GM19452 (cell line): ENCODE measurements around the gene UNK.
A peak's percentile ranks its signal among the peaks of the same experiment; 100 is the strongest.
"Not testable (repeated sequence)": the region's sequence is repeated elsewhere in the genome, so short reads cannot be mapped to it uniquely, and the experiment has no call there.

Experiments used
- ATAC-seq: cut with Tn5 transposase; IDR thresholded peaks from one replicate; pipeline ENCODE4 v1.9.1; 2021; ENCODE audit not compliant: unreplicated experiment

Gene UNK

GRCh38 chr17:75753514-75754377, 30.9 kb upstream of the UNK start:
- ATAC-seq: peak; percentile 65

- ATAC-seq: no peak
Measured at GRCh38 chr17:75754378-75755204, 30.0 kb upstream of the UNK start.

GRCh38 chr17:75755205-75755901, 29.3 kb upstream of the UNK start:
- no peak for ATAC-seq

GRCh38 chr17:75755990-75756389, 28.6 kb upstream of the UNK start:
- no peak for ATAC-seq

GRCh38 chr17:75756451-75757085, 28.0 kb upstream of the UNK start:
- no peak for ATAC-seq

- ATAC-seq: no peak
Measured at GRCh38 chr17:75757086-75757681, 27.4 kb upstream of the UNK start.

- ATAC-seq: no peak
Measured at GRCh38 chr17:75758131-75758905, 26.3 kb upstream of the UNK start.

- ATAC-seq: no peak
Measured at GRCh38 chr17:75759457-75759856, 25.1 kb upstream of the UNK start.

GRCh38 chr17:75759978-75760640, 24.5 kb upstream of the UNK start:
- not testable (repeated sequence) for ATAC-seq

GRCh38 chr17:75762513-75763268, 21.9 kb upstream of the UNK start:
- no peak for ATAC-seq

- ATAC-seq: no peak
Measured at GRCh38 chr17:75763269-75763607, 21.4 kb upstream of the UNK start.

GRCh38 chr17:75763613-75764416, 20.8 kb upstream of the UNK start:
- ATAC-seq: no peak

GRCh38 chr17:75764417-75764710, 20.2 kb upstream of the UNK start:
- no peak for ATAC-seq

GRCh38 chr17:75764711-75765421, 19.7 kb upstream of the UNK start, which contains the start of gene GALK1:
TSS of gene GALK1 (minus strand) at chr17:75765192. CDS start at chr17:75765136, 56 bp downstream.
- peak; percentile 76 for ATAC-seq

- no peak for ATAC-seq
Measured at GRCh38 chr17:75765981-75766380, 18.6 kb upstream of the UNK start.

- no peak for ATAC-seq
Measured at GRCh38 chr17:75767881-75768280, 16.7 kb upstream of the UNK start.

- ATAC-seq: no peak
Measured at GRCh38 chr17:75769536-75769935, 15.1 kb upstream of the UNK start.
